Measurements from ENCODE around the gene TUBB3. TPM values are rescaled to one million over a fixed set of nuclear protein-coding genes. Genes with fewer than 3 reads are reported as not detected.
"Not testable (repeated sequence)": the region's sequence is repeated elsewhere in the genome, so short reads cannot be mapped to it uniquely, and the experiment has no call there.

Gene TUBB3
- 1 to 10 TPM; 3.6 to 5.0 TPM for total RNA-seq

DNA sequence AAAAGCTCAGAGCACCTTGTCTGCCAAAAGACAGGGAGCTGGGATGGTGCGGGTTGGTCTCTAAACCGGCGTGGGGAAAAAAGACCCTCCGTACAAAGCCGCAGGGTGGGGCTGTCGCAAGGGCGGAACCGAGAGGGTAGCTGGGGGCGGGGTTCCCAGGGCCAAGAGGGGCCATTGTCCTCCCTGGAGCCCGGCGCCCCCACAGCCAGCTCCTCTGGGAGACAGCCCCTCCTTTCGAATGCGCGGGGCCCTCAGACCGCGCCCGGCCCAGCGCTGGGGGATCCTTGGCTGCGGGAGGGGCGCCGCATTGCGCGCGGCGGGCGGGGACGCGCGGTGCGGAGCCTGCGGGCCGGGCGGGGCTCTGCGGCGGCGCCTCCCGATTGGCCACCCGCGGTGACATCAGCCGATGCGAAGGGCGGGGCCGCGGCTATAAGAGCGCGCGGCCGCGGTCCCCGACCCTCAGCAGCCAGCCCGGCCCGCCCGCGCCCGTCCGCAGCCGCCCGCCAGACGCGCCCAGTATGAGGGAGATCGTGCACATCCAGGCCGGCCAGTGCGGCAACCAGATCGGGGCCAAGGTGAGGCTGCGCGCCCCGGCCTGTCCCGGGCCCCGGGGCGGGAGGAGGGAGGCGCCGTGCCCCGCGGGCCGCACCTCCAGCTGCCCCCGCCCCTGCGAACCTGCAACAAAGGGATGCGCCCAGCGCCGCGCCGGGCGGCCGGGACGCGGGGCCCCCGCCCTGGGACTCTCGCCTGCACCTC, at the start of gene TUBB3:
TUBB3 (plus strand) TSS at position 459 of the 756 bp plus-strand sequence; CDS start at position 519, 60 bp downstream.
- peaks cover 46% of the 10 kb centered on the region for H3K4me1 Mint-ChIP-seq
- CTCF ChIA-PET = interaction anchor here (0.5 to 3.1 kb wide), 7 partner anchors 13 to 223 kb away, joined by 3 to 18 read pairs (median 6); partner anchors contain the start of genes FANCA and SPATA2L
- ATAC-seq (peak; percentile 53), DNase-seq (peak; percentile 77)
- no peaks in the 10 kb centered on the region for H3K9me3 Mint-ChIP-seq (ENCODE audit: low read depth)
- peaks cover 45% of the 10 kb centered on the region for H3K27me3 Mint-ChIP-seq
- no peaks in the 10 kb centered on the region for H3K36me3 Mint-ChIP-seq
- peak within 1 kb of the TSS; percentile 74 for H3K4me3 Mint-ChIP-seq
- H3K27ac Mint-ChIP-seq = peak within 1 kb of the TSS; percentile 80

DNA sequence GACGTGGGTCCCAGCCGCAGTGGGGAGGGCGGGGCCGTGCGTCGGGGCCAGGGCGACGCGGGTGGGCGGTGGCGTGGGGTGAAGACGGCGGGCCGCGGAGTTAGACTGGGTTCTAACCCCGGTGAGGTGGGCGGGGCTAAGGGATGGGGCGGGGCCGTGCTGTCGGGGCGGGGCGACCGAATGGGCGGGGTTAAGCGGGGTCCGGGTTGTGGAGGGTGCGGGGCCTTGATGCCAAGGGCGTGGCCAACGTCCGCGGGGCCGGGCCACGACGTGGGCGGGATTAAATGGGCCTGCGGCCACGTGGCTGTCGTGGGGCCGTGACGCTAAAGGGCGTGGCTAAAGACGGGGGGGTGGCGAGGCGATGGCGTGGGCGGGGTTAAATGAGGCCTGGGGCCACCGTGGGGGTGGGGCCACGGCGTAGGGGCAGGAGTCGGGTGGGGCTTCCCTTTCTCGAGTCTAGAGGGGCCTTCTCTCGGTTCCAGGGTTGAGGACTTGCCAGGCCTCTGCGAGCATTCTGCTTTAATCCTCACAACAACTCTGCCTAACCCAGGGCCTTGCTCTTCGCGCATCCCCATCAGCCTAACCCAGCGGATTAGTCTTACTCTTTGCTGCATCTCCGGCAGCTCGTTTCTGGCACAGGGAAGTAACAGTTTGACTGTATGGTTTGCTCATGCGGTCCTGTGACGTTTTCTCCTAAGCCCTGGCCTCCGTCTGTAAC, 49.0 kb upstream of the TUBB3 start:
- Mint-ChIP-seq H3K27ac (peak overlapping the region; percentile 98), H3K36me3 (peaks cover 29% of the 10 kb centered on the region), H3K27me3 (no peaks in the 10 kb centered on the region), H3K9me3 (ENCODE audit: low read depth) (peaks cover 5% of the 10 kb centered on the region), H3K4me3 (peak overlapping the region; percentile 83), H3K4me1 (peaks cover 21% of the 10 kb centered on the region)
- CTCF ChIA-PET = interaction anchor here (0.6 to 3.5 kb wide), 11 partner anchors 10 to 174 kb away, joined by 3 to 26 read pairs (median 7); partner anchors contain the start of genes FANCA and MC1R
- ATAC-seq (peak; percentile 74), DNase-seq (peak; percentile 96)

DNA sequence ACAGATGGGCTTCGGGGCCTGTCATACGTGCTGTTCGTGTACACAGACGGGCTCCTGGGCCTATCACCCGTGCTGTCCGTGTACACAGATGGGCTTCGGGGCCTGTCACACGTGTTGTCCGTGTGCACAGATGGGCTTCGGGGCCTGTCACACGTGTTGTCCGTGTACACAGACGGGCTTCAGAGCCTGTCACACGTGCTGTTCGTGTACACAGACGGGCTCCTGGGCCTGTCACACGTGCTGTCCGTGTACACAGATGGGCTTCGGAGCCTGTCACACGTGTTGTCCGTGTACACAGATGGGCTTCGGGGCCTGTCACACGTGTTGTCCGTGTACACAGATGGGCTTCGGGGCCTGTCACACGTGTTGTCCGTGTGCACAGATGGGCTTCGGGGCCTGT, 44.0 kb upstream of the TUBB3 start:
- not testable (repeated sequence) for H3K4me3 Mint-ChIP-seq; DNase-seq; H3K4me1 Mint-ChIP-seq; H3K27me3 Mint-ChIP-seq; H3K27ac Mint-ChIP-seq; H3K9me3 Mint-ChIP-seq (ENCODE audit: low read depth); ATAC-seq
- CTCF ChIA-PET = interaction anchor here (1.2 kb wide), 1 partner anchor 31 kb away, joined by 3 read pairs; no protein-coding TSS in a partner anchor
- peaks cover 40% of the 10 kb centered on the region for H3K36me3 Mint-ChIP-seq

DNA sequence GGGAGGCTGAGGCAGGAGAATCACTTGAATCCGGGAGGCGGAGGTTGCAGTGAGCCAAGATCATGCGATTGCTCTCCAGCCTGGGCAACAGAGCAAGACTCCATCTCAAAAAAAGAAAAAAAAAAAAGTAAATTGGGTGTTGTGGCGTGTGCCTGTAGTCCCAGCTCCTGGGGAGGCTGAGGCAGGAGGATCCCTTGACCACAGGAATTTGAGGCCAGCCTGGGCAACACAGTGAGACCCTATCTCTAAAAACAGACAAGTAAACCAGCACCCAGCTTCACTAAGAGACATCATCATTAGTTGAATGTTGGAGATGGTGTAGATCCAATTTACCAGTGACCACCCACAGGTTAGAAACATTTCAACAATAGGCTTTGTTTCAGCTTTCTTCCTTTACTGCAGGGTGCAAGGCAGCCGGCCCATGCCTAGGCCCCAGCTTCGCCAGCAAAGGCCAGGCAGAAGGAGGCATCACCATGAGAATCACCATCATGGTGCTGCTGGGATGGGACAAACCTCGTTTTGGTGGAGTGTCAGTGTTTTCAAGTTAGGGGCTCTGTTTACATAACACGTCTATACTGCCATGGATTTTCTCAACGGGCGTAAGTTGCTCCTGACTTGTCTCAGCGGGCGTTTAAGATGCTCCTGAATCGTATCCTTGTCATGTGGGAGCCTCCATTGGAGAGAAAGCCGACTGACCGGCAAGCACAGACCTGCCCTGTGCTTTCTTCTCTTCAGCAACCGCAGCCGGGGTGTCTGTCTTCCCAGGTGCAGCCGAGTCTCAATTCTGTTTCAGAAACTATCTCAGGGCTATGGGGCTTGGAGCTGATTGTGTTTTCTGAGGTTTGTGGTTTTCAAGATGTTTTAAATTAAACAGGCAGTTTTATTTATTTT, 42.4 kb upstream of the TUBB3 start:
- no peak overlapping the region for H3K27ac Mint-ChIP-seq

DNA sequence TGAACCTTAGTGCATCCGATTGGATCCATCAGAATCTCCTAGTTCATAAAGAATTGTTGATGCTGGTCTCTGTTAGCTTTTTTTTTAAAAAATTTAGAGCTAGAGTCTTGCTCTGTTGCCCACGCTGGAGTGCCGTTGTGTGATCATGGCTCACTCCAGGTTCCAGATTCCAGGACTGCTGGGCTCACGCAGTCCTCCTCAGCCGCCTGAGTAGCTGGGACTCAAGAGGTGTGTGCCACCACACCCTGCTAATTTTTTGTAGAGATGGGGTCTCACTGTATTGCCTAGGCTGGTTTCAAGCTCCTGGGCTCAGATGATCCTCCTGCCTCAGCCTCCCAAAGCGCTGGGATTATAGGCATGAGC, 41.8 kb upstream of the TUBB3 start:
- no peaks in the 10 kb centered on the region for H3K27me3 Mint-ChIP-seq
- H3K9me3 Mint-ChIP-seq (ENCODE audit: low read depth) = no peaks in the 10 kb centered on the region
- H3K36me3 Mint-ChIP-seq = peaks cover 34% of the 10 kb centered on the region
- no peak for DNase-seq
- ATAC-seq = no peak
- H3K4me3 Mint-ChIP-seq = no peak overlapping the region
- H3K27ac Mint-ChIP-seq = no peak overlapping the region
- CTCF ChIA-PET = no interaction called here
- H3K4me1 Mint-ChIP-seq = no peaks in the 10 kb centered on the region

More for the DNA sequence above, 42.4 kb upstream of the TUBB3 start:
- Mint-ChIP-seq H3K4me1 (no peaks in the 10 kb centered on the region), H3K9me3 (ENCODE audit: low read depth) (peaks cover 2% of the 10 kb centered on the region), H3K36me3 (peaks cover 37% of the 10 kb centered on the region), H3K4me3 (no peak overlapping the region), H3K27me3 (no peaks in the 10 kb centered on the region)
- ATAC-seq (no peak), DNase-seq (no peak)
- CTCF ChIA-PET = no interaction called here

DNA sequence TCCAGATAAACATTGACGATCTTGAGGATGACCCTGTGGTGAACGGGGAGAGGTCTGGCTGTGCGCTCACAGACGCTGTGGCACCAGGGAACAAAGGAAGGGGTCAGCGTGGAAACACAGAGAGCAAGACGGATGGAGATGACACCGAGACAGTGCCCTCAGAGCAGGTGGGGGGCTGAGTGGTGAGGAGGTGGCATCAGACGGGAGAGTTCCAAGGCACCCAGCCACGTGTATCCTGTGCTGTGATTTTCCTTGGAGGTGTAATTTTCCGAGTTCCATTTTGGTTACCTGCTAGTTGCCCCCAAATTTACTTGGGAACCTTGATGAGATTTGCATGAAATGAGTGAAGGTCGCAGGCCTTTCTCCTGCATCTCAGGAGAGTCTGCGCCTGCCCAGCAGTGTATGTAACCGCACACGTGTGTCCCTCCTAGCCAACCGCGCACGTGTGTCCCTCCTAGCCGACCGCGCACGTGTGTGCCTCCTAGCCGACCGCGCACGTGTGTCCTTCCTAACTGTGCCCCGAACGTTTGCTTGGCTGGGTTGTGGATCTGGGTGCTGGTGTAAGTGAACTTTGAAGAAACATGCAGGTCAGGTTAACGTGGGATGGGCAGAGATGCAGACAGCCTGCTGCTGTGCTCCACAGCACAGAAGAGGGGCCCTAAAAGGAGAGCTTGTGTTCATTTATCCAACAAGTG, 39.6 kb upstream of the TUBB3 start:
- no peak overlapping the region for H3K27ac Mint-ChIP-seq
- H3K4me3 Mint-ChIP-seq = no peak overlapping the region
- no peaks in the 10 kb centered on the region for H3K4me1 Mint-ChIP-seq
- H3K27me3 Mint-ChIP-seq = no peaks in the 10 kb centered on the region
- DNase-seq = no peak
- ATAC-seq = no peak
- no peaks in the 10 kb centered on the region for H3K9me3 Mint-ChIP-seq (ENCODE audit: low read depth)
- peaks cover 42% of the 10 kb centered on the region for H3K36me3 Mint-ChIP-seq
- CTCF ChIA-PET = no interaction called here

DNA sequence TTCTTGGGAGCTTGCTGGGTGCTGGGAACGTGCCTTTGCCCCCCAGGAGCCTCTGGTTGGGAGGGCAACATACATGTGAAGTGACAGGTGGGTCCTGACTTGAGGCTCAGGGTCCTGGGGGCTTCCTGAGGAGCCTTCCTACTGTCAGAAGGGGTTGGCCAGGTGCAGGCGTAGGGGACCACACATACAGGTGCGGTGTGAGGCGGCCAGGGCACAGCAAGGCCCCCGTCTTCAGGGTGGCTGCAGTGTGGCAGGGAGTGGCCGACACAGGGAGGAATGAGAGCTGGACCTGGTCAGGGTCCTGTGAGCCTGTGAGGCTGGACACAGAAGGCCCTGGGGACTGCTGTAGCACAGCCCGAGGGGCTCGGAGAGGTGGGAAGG, 39.1 kb upstream of the TUBB3 start:
- no peak for DNase-seq
- H3K27ac Mint-ChIP-seq = no peak overlapping the region
- no peak for ATAC-seq
- no peaks in the 10 kb centered on the region for H3K4me1 Mint-ChIP-seq
- H3K36me3 Mint-ChIP-seq = peaks cover 40% of the 10 kb centered on the region
- CTCF ChIA-PET = no interaction called here
- H3K4me3 Mint-ChIP-seq = no peak overlapping the region
- H3K27me3 Mint-ChIP-seq = no peaks in the 10 kb centered on the region
- H3K9me3 Mint-ChIP-seq (ENCODE audit: low read depth) = no peaks in the 10 kb centered on the region

DNA sequence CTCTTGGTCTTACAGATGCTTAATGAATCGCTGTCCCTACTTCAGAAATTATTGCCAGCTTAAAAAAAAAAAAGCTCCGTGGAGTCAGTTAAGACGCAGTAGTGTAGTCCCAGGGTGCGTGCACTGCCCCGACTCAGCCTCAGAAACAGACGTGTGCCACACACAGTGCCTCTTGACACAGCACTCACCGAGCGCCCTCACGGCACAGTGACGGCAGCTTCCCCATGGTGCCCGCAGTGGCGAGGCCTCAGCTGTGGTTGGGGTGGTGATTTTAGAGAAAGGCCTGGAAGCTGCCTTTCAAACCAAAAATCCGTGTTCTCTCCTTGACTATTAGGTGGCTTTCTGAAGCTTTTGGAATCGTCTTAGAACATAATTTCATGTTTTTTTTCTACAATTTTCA, 35.9 kb upstream of the TUBB3 start:
- H3K4me3 Mint-ChIP-seq = no peak overlapping the region
- H3K27me3 Mint-ChIP-seq = no peaks in the 10 kb centered on the region
- CTCF ChIA-PET = interaction anchor here (2.3 kb wide), 1 partner anchor 23 kb away, joined by 8 read pairs; no protein-coding TSS in a partner anchor
- DNase-seq (no peak), ATAC-seq (no peak)
- H3K27ac Mint-ChIP-seq = no peak overlapping the region
- no peaks in the 10 kb centered on the region for H3K9me3 Mint-ChIP-seq (ENCODE audit: low read depth)
- peaks cover 46% of the 10 kb centered on the region for H3K36me3 Mint-ChIP-seq
- H3K4me1 Mint-ChIP-seq = peaks cover 12% of the 10 kb centered on the region

DNA sequence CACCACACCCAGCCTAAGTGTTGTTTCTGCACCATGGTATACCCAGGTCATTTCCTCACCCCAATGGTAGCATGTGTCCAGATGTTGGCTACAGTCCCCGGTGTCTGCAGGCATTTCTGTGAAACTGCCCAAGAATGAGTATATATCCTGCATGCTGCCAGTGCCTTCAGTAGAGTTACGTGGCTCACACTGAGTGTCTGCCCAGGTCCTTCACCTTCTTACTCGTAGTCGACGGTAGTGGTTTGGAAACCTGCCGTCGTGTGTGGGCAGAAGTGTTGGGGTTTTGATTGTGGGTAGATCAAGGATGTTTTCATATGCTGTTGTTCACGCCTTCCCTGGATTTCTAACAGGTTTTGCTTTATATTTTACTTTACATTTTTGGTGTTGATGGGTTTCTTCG, 32.9 kb upstream of the TUBB3 start:
- peak; percentile 59 for ATAC-seq
- CTCF ChIA-PET = no interaction called here
- Mint-ChIP-seq H3K4me3 (no peak overlapping the region), H3K36me3 (peaks cover 38% of the 10 kb centered on the region), H3K9me3 (ENCODE audit: low read depth) (no peaks in the 10 kb centered on the region), H3K4me1 (peaks cover 12% of the 10 kb centered on the region), H3K27ac (peak overlapping the region; percentile 42), H3K27me3 (no peaks in the 10 kb centered on the region)
- peak; percentile 59 for DNase-seq

DNA sequence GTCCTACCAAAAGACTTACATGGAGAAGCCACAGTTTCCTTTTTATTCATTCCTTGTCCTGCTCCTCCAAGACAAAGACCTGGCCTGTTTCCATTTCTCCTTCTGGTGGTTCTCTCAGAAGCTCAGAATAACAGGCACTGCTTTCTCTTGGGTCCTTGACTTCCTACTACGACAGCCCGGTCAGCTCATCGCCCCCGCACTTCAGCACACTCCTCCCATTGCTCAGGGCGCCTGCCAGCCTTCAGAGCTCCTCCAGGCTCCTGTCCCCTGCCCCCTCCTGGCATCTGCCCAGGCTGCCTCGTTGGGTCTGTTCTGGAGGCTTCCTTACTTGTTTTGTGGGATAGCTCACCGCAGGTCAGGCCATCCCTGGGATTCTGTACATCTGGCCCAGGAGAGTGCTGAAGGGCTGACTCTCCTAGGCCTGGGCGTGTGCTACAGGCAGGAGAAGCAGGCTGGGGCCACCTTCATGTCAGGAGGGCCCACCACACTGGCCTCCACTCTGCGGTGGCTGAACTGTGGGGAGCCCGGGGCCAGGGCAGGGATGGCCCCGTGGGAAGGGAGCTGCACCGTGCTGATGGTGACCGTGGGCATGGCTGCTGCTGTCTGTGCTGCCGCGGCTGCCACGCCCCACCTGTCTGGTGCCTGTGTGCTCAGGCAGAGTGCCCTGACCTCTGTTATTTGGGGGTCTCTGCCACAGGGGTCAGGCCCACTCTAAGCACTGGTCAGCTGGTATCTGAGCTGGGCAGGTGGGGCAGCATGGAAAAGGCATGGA, 32.1 kb upstream of the TUBB3 start:
- CTCF ChIA-PET = interaction anchor here (1.1 kb wide), 1 partner anchor 19 kb away, joined by 6 read pairs; no protein-coding TSS in a partner anchor
- Mint-ChIP-seq H3K9me3 (ENCODE audit: low read depth) (no peaks in the 10 kb centered on the region), H3K27ac (no peak overlapping the region), H3K4me1 (peaks cover 12% of the 10 kb centered on the region), H3K27me3 (no peaks in the 10 kb centered on the region), H3K36me3 (peaks cover 35% of the 10 kb centered on the region), H3K4me3 (no peak overlapping the region)
- ATAC-seq (no peak), DNase-seq (no peak)

DNA sequence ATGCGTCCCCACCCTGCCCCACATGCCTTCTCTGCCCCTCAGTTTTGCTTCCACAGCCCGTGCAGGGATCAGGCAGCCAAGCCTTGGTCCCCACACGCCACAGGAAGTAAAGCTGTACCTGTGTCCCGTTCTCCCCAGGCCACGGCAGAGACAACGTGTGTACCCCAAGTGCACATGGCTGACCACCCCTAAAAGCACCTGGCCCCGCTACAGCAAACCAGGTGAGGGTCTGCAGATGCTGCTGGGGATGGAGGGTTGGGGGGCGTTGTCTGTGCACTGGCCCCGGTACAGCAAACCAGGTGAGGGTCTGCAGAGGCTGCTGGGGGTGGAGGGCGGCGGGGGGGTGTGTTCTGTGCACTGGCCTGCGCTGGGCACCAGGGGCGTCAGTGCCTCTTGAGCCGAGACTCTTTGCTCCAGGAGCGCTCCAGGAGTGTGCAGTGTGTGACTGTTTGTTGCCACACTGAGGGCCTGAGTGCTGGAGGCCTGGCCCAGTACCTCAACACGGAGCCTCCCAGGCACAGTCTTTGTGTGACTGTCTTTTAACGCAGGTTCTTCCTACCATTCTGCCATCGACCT, 31.0 kb upstream of the TUBB3 start:
- H3K4me1 Mint-ChIP-seq = peaks cover 12% of the 10 kb centered on the region
- no peaks in the 10 kb centered on the region for H3K27me3 Mint-ChIP-seq
- CTCF ChIA-PET = no interaction called here
- DNase-seq = no peak
- no peak overlapping the region for H3K27ac Mint-ChIP-seq
- no peak overlapping the region for H3K4me3 Mint-ChIP-seq
- no peaks in the 10 kb centered on the region for H3K9me3 Mint-ChIP-seq (ENCODE audit: low read depth)
- ATAC-seq = no peak
- peaks cover 35% of the 10 kb centered on the region for H3K36me3 Mint-ChIP-seq

DNA sequence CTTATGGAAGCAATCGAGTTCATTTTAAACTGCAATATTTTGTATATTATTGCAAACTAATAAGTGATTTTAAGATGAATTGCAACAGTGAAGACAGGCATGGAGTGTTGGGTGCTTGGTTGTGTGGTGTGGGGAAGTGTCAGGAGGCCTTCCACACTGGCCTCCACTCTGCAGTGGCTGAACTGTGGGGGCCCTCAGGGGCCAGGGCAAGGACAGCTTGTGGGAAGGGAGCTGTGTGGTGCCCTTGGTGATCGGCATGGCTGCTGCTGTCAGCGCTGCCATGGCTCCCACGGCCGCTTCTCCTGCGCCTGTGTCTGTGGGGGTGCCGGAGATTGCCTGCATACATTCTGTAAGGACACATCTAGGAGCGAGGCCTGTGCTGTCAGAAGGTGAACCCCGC, 30.5 kb upstream of the TUBB3 start:
- no peaks in the 10 kb centered on the region for H3K27me3 Mint-ChIP-seq
- H3K9me3 Mint-ChIP-seq (ENCODE audit: low read depth) = no peaks in the 10 kb centered on the region
- DNase-seq (no peak), ATAC-seq (no peak)
- CTCF ChIA-PET = no interaction called here
- peaks cover 12% of the 10 kb centered on the region for H3K4me1 Mint-ChIP-seq
- H3K27ac Mint-ChIP-seq = no peak overlapping the region
- H3K4me3 Mint-ChIP-seq = no peak overlapping the region
- peaks cover 31% of the 10 kb centered on the region for H3K36me3 Mint-ChIP-seq

Measured in activated CD8-positive, alpha-beta memory T cell treated with anti-CD3 and anti-CD28 coated beads, Interleukin-2, amount 10 ng/mL, durations not matched to agents 7 days and 5 days (primary cell).